ENCODE results near the gene ALOXE3. TPM values are rescaled to one million over a fixed set of nuclear protein-coding genes. Genes with fewer than 3 reads are reported as not detected.
"Not testable (repeated sequence)": the region's sequence is repeated elsewhere in the genome, so short reads cannot be mapped to it uniquely, and the experiment has no call there.

ALOXE3 gene
- total and polyA plus RNA-seq, 7 donors = 0.17 TPM; not detected in 6

- DNase-seq = no peak
- intact Hi-C loops (cut with DNase I) = loop anchor here (5.0 kb wide), 2 partner anchors 35 to 470 kb away; partner anchors contain the start of genes ALOXE3 and FXR2
- TF ChIP-seq POLR2AphosphoS5 (IDR thresholded peaks at IDR 0.05) = no peak
- TF ChIP-seq POLR2A (IDR thresholded peaks at IDR 0.05) = no peak
- no peak for TF ChIP-seq CTCF (IDR thresholded peaks at IDR 0.05)
- no peak for TF ChIP-seq EP300 (IDR thresholded peaks at IDR 0.05)
- peaks cover 0 to 15% (median 11%) of the 10 kb centered on the region in 4 donors for H3K4me1 ChIP-seq
- H3K9me3 ChIP-seq = no peaks in the 10 kb centered on the region
- WGBS, 2 donors = 88 to 92% methylated on average over 3 of the region's 3 CpGs
- H3K36me3 ChIP-seq = no peaks in the 10 kb centered on the region
- H3K27me3 ChIP-seq = peaks cover 6 to 88% (median 33%) of the 10 kb centered on the region in 3 donors
- no peak overlapping the region for H3K27ac ChIP-seq
- no peak overlapping the region for H3K4me3 ChIP-seq
Measured at GRCh38 chr17:8081876-8082275, 36.4 kb downstream of the ALOXE3 start.

GRCh38 chr17:8080799-8081219 lies 37.5 kb downstream of the ALOXE3 start:
- Histone ChIP-seq H3K4me3 (no peak overlapping the region), H3K27ac (no peak overlapping the region), H3K9me3 (no peaks in the 10 kb centered on the region), H3K27me3 (peaks cover 6 to 93% (median 43%) of the 10 kb centered on the region in 3 donors), H3K4me1 (peaks cover 0 to 15% (median 11%) of the 10 kb centered on the region in 4 donors), H3K36me3 (no peaks in the 10 kb centered on the region)
- DNase-seq = no peak
- TF ChIP-seq EP300 (IDR thresholded peaks at IDR 0.05) (no peak), POLR2A (IDR thresholded peaks at IDR 0.05) (no peak), POLR2AphosphoS5 (IDR thresholded peaks at IDR 0.05) (no peak), CTCF (IDR thresholded peaks at IDR 0.05) (no peak)
- intact Hi-C loops (cut with DNase I) = loop anchor here (5.0 kb wide), 2 partner anchors 36 to 469 kb away; partner anchors contain the start of genes ALOXE3 and FXR2
- 30 to 68% methylated on average over 17 of the region's 17 CpGs for WGBS, 2 donors

- H3K27ac ChIP-seq = no peak overlapping the region
- TF ChIP-seq POLR2AphosphoS5 (IDR thresholded peaks at IDR 0.05) = no peak
- TF ChIP-seq POLR2A (IDR thresholded peaks at IDR 0.05) = no peak
- TF ChIP-seq EP300 (IDR thresholded peaks at IDR 0.05) = no peak
- no peak for TF ChIP-seq CTCF (IDR thresholded peaks at IDR 0.05)
- DNase-seq = no peak
- peak overlapping the region in 3 of 4 donors; percentile 36 to 45 (median 40) for H3K4me3 ChIP-seq
- intact Hi-C loops (cut with DNase I) = loop anchor here (5.0 kb wide), 2 partner anchors 37 to 468 kb away; partner anchors contain the start of genes ALOXE3 and FXR2
- peaks cover 6 to 94% (median 47%) of the 10 kb centered on the region in 3 donors for H3K27me3 ChIP-seq
- H3K9me3 ChIP-seq = no peaks in the 10 kb centered on the region
- H3K36me3 ChIP-seq = no peaks in the 10 kb centered on the region
- 20 to 33% methylated on average over 25 of the region's 25 CpGs for WGBS, 2 donors
- peaks cover 0 to 15% (median 11%) of the 10 kb centered on the region in 4 donors for H3K4me1 ChIP-seq
Measured at GRCh38 chr17:8080208-8080798, 38.0 kb downstream of the ALOXE3 start.

- Histone ChIP-seq H3K36me3 (no peaks in the 10 kb centered on the region), H3K27ac (peak overlapping the region in 1 of 4 donors; percentile 18), H3K4me3 (peak overlapping the region in 3 of 4 donors; percentile 36 to 45 (median 40)), H3K9me3 (no peaks in the 10 kb centered on the region), H3K27me3 (peaks cover 6 to 95% (median 55%) of the 10 kb centered on the region in 3 donors), H3K4me1 (peaks cover 0 to 15% (median 11%) of the 10 kb centered on the region in 4 donors)
- DNase-seq = peak; percentile 83
- 0 to 1% methylated on average over 87 of the region's 87 CpGs for WGBS, 2 donors
- TF ChIP-seq CTCF (IDR thresholded peaks at IDR 0.05) (peak; percentile 47 to 95 (median 68)), POLR2AphosphoS5 (IDR thresholded peaks at IDR 0.05) (no peak)
- intact Hi-C loops (cut with DNase I) = loop anchor here (5.0 to 10.0 kb wide), 3 partner anchors 38 to 467 kb away; partner anchors contain the start of genes ALOXE3 and FXR2
Measured at GRCh38 chr17:8079291-8080207, 38.8 kb downstream of the ALOXE3 start.

- H3K27me3 ChIP-seq = peaks cover 20 to 95% (median 71%) of the 10 kb centered on the region in 3 donors
- not testable (repeated sequence) for DNase-seq
- 75 to 92% methylated on average over 5 of the region's 5 CpGs for WGBS, 2 donors
Measured at GRCh38 chr17:8077939-8078338, 40.4 kb downstream of the ALOXE3 start.

More at GRCh38 chr17:8077939-8078338, 40.4 kb downstream of the ALOXE3 start:
- intact Hi-C loops (cut with DNase I) = loop anchor here (10.0 kb wide), 1 partner anchor 227 kb away; no protein-coding TSS in a partner anchor
- H3K27ac ChIP-seq, H3K4me3 ChIP-seq, H3K9me3 ChIP-seq, H3K36me3 ChIP-seq: not testable (repeated sequence)
- H3K4me1 ChIP-seq = peaks cover 0 to 27% (median 22%) of the 10 kb centered on the region in 4 donors

All from sigmoid colon (tissue), 7 donors.